C4-2B (cell line): ENCODE data around the gene COG5.

ENCODE experiments used
- ZFX ChIP-seq: fragments of 450-650 bp; IDR thresholded peaks from 2 replicates; pipeline ENCODE4 v1.6.1; 2017
- TF ChIP-seq, protein P1 (sequence below): fragments of 450-650 bp; conservative IDR thresholded peaks from 2 replicates; pipeline ENCODE4 v1.5.1; 2017; ENCODE audit warnings: mild to moderate bottlenecking

DNA sequence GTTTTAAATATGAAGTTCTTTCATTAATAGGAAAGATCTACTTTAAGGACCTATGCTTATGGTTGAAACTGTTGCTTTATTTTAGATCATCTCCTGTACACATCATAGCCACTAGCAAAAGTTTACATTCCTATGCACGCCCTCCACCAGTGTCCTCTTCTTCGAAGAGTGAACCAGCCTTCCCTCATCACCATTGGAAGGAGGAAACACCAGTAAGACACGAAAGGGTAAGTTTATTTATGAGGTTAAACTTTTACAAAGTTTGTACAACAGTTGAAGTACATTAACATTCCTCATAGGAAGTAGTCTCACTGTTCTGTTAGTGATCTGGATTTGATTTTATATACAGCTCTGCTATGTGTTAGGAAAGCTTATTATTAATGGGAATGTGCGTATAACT lies 378.0 kb downstream of the COG5 start:
- TF ChIP-seq, protein P1, sequence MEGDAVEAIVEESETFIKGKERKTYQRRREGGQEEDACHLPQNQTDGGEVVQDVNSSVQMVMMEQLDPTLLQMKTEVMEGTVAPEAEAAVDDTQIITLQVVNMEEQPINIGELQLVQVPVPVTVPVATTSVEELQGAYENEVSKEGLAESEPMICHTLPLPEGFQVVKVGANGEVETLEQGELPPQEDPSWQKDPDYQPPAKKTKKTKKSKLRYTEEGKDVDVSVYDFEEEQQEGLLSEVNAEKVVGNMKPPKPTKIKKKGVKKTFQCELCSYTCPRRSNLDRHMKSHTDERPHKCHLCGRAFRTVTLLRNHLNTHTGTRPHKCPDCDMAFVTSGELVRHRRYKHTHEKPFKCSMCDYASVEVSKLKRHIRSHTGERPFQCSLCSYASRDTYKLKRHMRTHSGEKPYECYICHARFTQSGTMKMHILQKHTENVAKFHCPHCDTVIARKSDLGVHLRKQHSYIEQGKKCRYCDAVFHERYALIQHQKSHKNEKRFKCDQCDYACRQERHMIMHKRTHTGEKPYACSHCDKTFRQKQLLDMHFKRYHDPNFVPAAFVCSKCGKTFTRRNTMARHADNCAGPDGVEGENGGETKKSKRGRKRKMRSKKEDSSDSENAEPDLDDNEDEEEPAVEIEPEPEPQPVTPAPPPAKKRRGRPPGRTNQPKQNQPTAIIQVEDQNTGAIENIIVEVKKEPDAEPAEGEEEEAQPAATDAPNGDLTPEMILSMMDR: no peak
- no peak for TF ChIP-seq ZFX
